Measurements from ENCODE around the gene ZNF74.

DNA sequence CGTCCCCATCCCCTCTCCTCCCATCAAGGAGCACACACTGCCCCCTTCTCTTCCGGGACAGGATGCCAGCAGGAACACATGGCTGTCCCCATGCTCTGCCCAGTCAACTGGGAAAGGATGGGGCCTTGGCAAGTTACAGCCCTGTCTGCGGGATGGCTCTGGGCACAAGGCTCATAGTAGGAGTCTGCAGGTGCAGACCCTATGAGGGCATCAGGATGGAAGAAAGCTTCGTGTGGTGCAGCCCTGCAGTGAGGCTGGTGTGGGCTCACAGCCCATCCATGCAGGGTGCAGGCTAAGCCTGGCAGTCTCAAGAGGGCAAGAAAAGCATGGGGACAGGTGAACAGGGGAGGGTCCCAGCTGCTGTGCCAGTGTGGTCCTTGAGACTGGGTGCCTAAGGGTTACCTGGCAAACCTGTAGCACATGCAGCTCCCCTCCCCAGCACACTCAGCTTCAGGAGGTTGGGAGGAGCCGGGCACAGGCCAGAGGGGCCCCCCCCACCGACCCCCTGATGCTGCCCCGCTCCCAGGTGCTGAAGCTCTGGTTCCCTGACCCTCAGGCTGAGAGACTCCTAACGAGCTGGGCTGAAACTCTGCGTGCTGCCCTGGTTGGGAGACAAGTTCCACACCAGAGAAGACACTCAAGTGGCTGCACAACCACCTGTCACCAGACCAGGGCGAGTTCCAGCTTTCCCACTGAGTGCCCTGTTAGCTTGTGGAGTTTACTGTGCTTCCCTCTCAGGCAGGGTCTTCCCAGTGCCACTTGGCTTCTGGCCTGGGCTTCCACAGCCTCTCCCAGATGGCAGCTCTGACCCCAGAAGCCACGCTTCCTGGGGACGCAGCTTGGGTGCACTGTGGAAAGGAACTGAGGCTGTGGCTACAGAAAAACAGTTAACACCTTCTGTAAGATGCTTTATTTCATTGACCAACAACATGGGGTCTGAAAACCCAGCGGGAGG, 47.0 kb downstream of the ZNF74 start:
- TF ChIP-seq, protein P1, sequence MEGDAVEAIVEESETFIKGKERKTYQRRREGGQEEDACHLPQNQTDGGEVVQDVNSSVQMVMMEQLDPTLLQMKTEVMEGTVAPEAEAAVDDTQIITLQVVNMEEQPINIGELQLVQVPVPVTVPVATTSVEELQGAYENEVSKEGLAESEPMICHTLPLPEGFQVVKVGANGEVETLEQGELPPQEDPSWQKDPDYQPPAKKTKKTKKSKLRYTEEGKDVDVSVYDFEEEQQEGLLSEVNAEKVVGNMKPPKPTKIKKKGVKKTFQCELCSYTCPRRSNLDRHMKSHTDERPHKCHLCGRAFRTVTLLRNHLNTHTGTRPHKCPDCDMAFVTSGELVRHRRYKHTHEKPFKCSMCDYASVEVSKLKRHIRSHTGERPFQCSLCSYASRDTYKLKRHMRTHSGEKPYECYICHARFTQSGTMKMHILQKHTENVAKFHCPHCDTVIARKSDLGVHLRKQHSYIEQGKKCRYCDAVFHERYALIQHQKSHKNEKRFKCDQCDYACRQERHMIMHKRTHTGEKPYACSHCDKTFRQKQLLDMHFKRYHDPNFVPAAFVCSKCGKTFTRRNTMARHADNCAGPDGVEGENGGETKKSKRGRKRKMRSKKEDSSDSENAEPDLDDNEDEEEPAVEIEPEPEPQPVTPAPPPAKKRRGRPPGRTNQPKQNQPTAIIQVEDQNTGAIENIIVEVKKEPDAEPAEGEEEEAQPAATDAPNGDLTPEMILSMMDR (IDR thresholded peaks at IDR 0.05) = no peak
- TF ChIP-seq POLR2A (IDR thresholded peaks at IDR 0.05) = no peak
